Ovary (tissue), 9 donors: Measurements from ENCODE around the gene CXCR2. TPM values are rescaled to one million over a fixed set of nuclear protein-coding genes. Genes with fewer than 3 reads are reported as not detected.

Experiments
- DNase-seq, 5 donors: peaks; one replicate each; pipeline ENCODE4 v3.0.0-alpha.2; 2019 to 2020
- H3K27ac ChIP-seq, 2 donors: fragments of 200-600 bp; one replicate each; pipeline versions ENCODE4 v1.5.1 to v1.8.0; 2019 to 2022
- H3K27me3 ChIP-seq: fragments of 200-600 bp; one replicate; pipeline ENCODE4 v1.8.0; 2022
- H3K36me3 ChIP-seq: fragments of 200-600 bp; sonication (generic); one replicate; pipeline ENCODE4 v1.5.1; 2019
- H3K4me1 ChIP-seq: one replicate; pipeline ENCODE4 v1.8.1; 2013; ENCODE audit warnings: mild to moderate bottlenecking, moderate library complexity; ENCODE audit not compliant: insufficient read depth
- H3K4me3 ChIP-seq: fragments of 200-600 bp; sonication (generic); one replicate; pipeline ENCODE4 v1.5.1; 2017
- H3K9me3 ChIP-seq, 2 donors: fragments of 200-600 bp in 1 of 2; sonication (generic) in 1 of 2; one replicate each; pipeline versions ENCODE4 v1.5.1 to v1.8.1; 2013 to 2019; ENCODE audit warnings: mild to moderate bottlenecking in 1 of 2, moderate library complexity in 1 of 2
- CTCF ChIP-seq, 3 donors: fragments of 450-650 bp in 2 of 3; fragments of 200-600 bp in 1 of 3; IDR thresholded peaks; one replicate each; pipeline versions ENCODE4 v1.5.1 to v1.8.0; 2016 to 2022; ENCODE audit warnings: antibody characterized with exemption in 3 of 3, mild to moderate bottlenecking in 1 of 3
- EP300 ChIP-seq: sonication (generic); formaldehyde crosslinking; IDR thresholded peaks from one replicate; pipeline ENCODE4 v1.6.1; 2017; ENCODE audit warnings: antibody characterized with exemption
- POLR2A ChIP-seq: fragments of 450-650 bp; IDR thresholded peaks from one replicate; pipeline ENCODE4 v1.6.1; 2017; ENCODE audit warnings: antibody characterized with exemption, mild to moderate bottlenecking, moderate library complexity
- WGBS, 3 donors: extraction: QIAGEN DNeasy Blood & Tissue Kit in 1 of 3; methylation state at CpG; one replicate each; pipeline versions ENCODE4 v1.1.5 to v1.1.7; 2013 to 2017; 5-methylcytosine and 5-hydroxymethylcytosine counted together
- intact Hi-C, 4 donors: fragments of 100-400 bp; cut with DNase I; formaldehyde crosslinking; loops; one replicate each; pipeline versions ENCODE4 v1.11.0 to v1.15.1; 2022 to 2023
- polyA plus RNA-seq, 2 donors: library from polyadenylated mRNA; stranded (reverse); fragments of 200-250 nt in 1 of 2; fragments of 350-450 nt in 1 of 2; fragmentation: Illumina TruSeq in 1 of 2; extraction: RNeasy Lipid Tissue Mini Kit (QIAGEN cat#74804) in 1 of 2; gene quantifications; one replicate each; pipeline ENCODE4 v1.2.3, GENCODE V29; 2013 to 2014
- total RNA-seq, 7 donors: library from RNA; depleted of rRNA in 2 of 7; stranded (reverse); fragments of >200 nt in 2 of 7; fragmentation: NEBNext Ultra II Directional in 3 of 7; extraction: Animal tissue kit (Norgen Biotek cat#: 25700) in 3 of 7; gene quantifications; one replicate each; pipeline versions ENCODE4 v1.1.0 to v1.2.4, GENCODE V29; 2016 to 2023
- donor health status: DM: no; HTN: no; CAD: no; lungs with moderate emphysema.
- donor health status: DM: no; HTN: no; CAD: no.
- donor health status: Bipolar disorder and iron deficiency.
- donor health status: DM: yes; HTN: yes; CAD: no.
- donor health status: DM: no; HTN: no; CAD: no.
- donor health status: DM: yes; HTN: yes; CAD: no.

CXCR2 gene
- total and polyA plus RNA-seq, 9 donors, result 0.08 to 3.0 (median 0.33) TPM; not detected in 2

- WGBS, 3 donors, result 71 to 76% (median 73%) methylated on average over 4 of the region's 4 CpGs
- no peak for TF ChIP-seq POLR2A
- no peak for TF ChIP-seq EP300
- no peak for TF ChIP-seq CTCF (IDR thresholded peaks at IDR 0.05)
- no peak for DNase-seq
- H3K36me3 ChIP-seq, result no peaks in the 10 kb centered on the region
- no peaks in the 10 kb centered on the region for H3K9me3 ChIP-seq
- no peak overlapping the region for H3K4me3 ChIP-seq
- no peak overlapping the region for H3K27ac ChIP-seq
- H3K27me3 ChIP-seq, result no peaks in the 10 kb centered on the region
- no peaks in the 10 kb centered on the region for H3K4me1 ChIP-seq
- intact Hi-C loops, result no loop called here
These were observed 12.2 kb downstream of the CXCR2 start for GRCh38 chr2:218138047-218138446.

GRCh38 chr2:218145124-218145523 is 19.3 kb downstream of the CXCR2 start:
- Histone ChIP-seq H3K36me3 (no peaks in the 10 kb centered on the region), H3K9me3 (no peaks in the 10 kb centered on the region), H3K27me3 (no peaks in the 10 kb centered on the region), H3K4me1 (no peaks in the 10 kb centered on the region), H3K4me3 (no peak overlapping the region), H3K27ac (no peak overlapping the region)
- TF ChIP-seq CTCF (IDR thresholded peaks at IDR 0.05) (no peak), POLR2A (no peak), EP300 (no peak)
- DNase-seq, result no peak
- intact Hi-C loops, result no loop called here
- WGBS, 3 donors, result 67 to 74% (median 72%) methylated on average over 3 of the region's 3 CpGs

GRCh38 chr2:218146056-218146455 is 20.2 kb downstream of the CXCR2 start:
- DNase-seq, result no peak
- Histone ChIP-seq H3K4me3 (no peak overlapping the region), H3K36me3 (no peaks in the 10 kb centered on the region), H3K27me3 (no peaks in the 10 kb centered on the region), H3K4me1 (no peaks in the 10 kb centered on the region), H3K27ac (no peak overlapping the region), H3K9me3 (no peaks in the 10 kb centered on the region)
- TF ChIP-seq CTCF (IDR thresholded peaks at IDR 0.05), result no peak
- intact Hi-C loops, result no loop called here

GRCh38 chr2:218149098-218149497 is 23.3 kb downstream of the CXCR2 start:
- DNase-seq, result no peak
- Histone ChIP-seq H3K4me3 (no peak overlapping the region), H3K27me3 (no peaks in the 10 kb centered on the region), H3K4me1 (no peaks in the 10 kb centered on the region), H3K27ac (no peak overlapping the region), H3K36me3 (no peaks in the 10 kb centered on the region), H3K9me3 (no peaks in the 10 kb centered on the region)
- TF ChIP-seq POLR2A, result no peak
- TF ChIP-seq CTCF (IDR thresholded peaks at IDR 0.05), result no peak
- no peak for TF ChIP-seq EP300
- intact Hi-C loops, result no loop called here
- WGBS, 3 donors, result 41 to 56% (median 43%) methylated on average over 5 of the region's 5 CpGs
